ENCODE data around the gene NAA35. TPM values are rescaled to one million over a fixed set of nuclear protein-coding genes. Genes with fewer than 3 reads are reported as not detected.

Gene NAA35
- total RNA-seq (10 to 100 TPM; 15.3 to 44.6 (median 23.9) TPM), polyA plus RNA-seq (10 to 100 TPM in 1 of 3 donors, 1 to 10 TPM in 2; 8.4 to 33.4 (median 9.8) TPM)
- long read RNA-seq, donor 1, partial matches to known transcripts = 15 of 54 reads
- long read RNA-seq, donor 1, other reads (novel, unspliced or antisense) = 36 of 54 reads
- long read RNA-seq, donor 2 = 0 reads
- long read RNA-seq, donor 3, partial matches to known transcripts = 7 of 26 reads
- long read RNA-seq, donor 3, other reads (novel, unspliced or antisense) = 18 of 26 reads
- long read RNA-seq, donor 4, partial matches to known transcripts = 7 of 15 reads
- long read RNA-seq, donor 4, other reads (novel, unspliced or antisense) = 7 of 15 reads
- long read RNA-seq, donor 5, transcript NAA35-201 (23 exons, 2,649 nt) = major isoform, 13 of 39 reads
- long read RNA-seq, donor 5, partial matches to known transcripts = 4 of 39 reads
- long read RNA-seq, donor 5, other reads (novel, unspliced or antisense) = 21 of 39 reads
- long read RNA-seq, donor 6, partial matches to known transcripts = 4 of 9 reads
- long read RNA-seq, donor 6, other reads (novel, unspliced or antisense) = 5 of 9 reads
- long read RNA-seq, donor 7 = 0 reads
- long read RNA-seq, donor 8, partial matches to known transcripts = 12 of 63 reads
- long read RNA-seq, donor 8, other reads (novel, unspliced or antisense) = 49 of 63 reads
- long read RNA-seq, donor 9, partial matches to known transcripts = 14 of 50 reads
- long read RNA-seq, donor 9, other reads (novel, unspliced or antisense) = 36 of 50 reads
- long read RNA-seq, donor 10, partial matches to known transcripts = 7 of 31 reads
- long read RNA-seq, donor 10, other reads (novel, unspliced or antisense) = 23 of 31 reads

DNA sequence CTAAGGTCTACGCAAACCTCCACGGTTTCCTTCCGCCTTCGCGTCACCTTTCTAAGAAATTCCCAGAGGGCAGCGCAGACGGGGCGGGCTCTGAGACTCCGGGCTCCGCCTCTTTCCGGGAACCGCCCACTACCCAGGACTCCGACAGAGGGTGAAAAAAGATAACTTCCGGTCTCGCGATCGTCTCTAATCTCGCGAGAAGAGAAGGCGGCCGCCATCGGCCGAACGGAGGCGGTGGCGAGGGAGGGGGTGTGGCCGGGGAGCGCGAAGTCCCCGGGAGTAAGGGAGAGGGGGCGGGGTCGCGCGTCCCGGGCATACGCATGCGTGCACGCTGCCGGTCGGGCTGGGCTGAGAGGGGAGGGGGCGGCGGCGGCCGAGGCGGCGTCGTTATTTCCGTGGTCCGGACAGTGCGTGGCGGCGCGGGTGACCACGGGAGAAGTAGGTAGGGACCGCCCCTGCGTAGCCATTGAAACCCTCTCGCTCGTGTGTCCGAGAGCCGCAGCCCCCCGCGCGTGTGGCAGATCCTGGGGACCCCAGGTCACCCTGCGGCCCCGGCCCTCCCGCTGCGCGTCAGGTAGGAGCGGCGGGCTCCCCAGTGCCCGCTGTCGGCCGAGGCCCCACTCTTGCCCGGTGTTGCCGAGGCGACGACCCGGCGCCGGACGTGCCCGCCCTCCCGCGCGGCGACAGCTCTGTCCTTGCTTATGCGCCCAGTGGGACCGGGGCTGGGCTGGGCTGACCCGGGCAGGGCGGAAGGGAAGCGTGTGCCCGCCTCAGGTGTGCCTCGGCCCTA lies at the start of gene NAA35:
NAA35 (plus strand) TSS at position 315 of the 790 bp plus-strand sequence. CDS start 1,014 bp downstream, outside the sequence.
- peak within 1 kb of the TSS; percentile 54 to 98 (median 86) for H3K27ac ChIP-seq
- H3K36me3 ChIP-seq (replicated peaks in 1 of 2) = peaks cover 0 to 2% of the 10 kb centered on the region in 2 donors
- H3K27me3 ChIP-seq = no peaks in the 10 kb centered on the region
- H3K4me1 ChIP-seq (replicated peaks in 1 of 2) = peaks cover 3 to 39% of the 10 kb centered on the region in 2 donors
- peak within 1 kb of the TSS; percentile 65 to 99 (median 91) for H3K4me3 ChIP-seq
- peak; percentile 98 to 99 (median 99) for DNase-seq
- intact Hi-C loops (cut with DNase I) = no loop called here
- WGBS, 4 donors = 0% methylated on average over 10 to 93 of the region's 93 CpGs; no CpG with 5 or more reads in 1 of the 4 donors
- no peaks in the 10 kb centered on the region for H3K9me3 ChIP-seq (replicated peaks in 1 of 3)
- peak; percentile 51 to 81 for TF ChIP-seq POLR2A (IDR thresholded peaks at IDR 0.05)
- TF ChIP-seq, protein P1, sequence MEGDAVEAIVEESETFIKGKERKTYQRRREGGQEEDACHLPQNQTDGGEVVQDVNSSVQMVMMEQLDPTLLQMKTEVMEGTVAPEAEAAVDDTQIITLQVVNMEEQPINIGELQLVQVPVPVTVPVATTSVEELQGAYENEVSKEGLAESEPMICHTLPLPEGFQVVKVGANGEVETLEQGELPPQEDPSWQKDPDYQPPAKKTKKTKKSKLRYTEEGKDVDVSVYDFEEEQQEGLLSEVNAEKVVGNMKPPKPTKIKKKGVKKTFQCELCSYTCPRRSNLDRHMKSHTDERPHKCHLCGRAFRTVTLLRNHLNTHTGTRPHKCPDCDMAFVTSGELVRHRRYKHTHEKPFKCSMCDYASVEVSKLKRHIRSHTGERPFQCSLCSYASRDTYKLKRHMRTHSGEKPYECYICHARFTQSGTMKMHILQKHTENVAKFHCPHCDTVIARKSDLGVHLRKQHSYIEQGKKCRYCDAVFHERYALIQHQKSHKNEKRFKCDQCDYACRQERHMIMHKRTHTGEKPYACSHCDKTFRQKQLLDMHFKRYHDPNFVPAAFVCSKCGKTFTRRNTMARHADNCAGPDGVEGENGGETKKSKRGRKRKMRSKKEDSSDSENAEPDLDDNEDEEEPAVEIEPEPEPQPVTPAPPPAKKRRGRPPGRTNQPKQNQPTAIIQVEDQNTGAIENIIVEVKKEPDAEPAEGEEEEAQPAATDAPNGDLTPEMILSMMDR (IDR thresholded peaks at IDR 0.05) = no peak

DNA sequence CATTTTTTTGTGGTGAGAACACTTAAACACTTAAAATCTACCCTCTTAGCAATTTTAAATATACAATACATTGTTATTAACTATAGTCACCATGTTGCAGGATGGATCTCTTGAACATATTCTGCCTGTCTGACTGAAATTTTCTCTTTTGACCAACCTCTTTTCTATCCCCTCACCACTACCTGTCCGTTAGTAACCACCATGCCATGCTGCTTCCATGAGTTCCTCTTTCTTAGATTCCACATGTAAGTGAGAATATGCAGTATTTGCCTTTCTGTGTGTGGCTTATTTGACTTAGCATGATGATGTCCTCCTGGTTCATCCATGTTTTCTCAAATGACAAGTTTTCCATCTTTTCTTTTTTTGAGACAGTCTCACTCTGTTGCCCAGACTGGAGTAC lies 48.5 kb upstream of the NAA35 start:
- Histone ChIP-seq H3K36me3 (replicated peaks in 1 of 2) (no peaks in the 10 kb centered on the region), H3K4me3 (no peak overlapping the region), H3K4me1 (replicated peaks in 1 of 2) (no peaks in the 10 kb centered on the region), H3K9me3 (replicated peaks in 1 of 3) (no peaks in the 10 kb centered on the region), H3K27me3 (no peaks in the 10 kb centered on the region), H3K27ac (no peak overlapping the region)
- no peak for DNase-seq
- 78 to 90% (median 86%) methylated on average over 1 of the region's 1 CpG for WGBS, 4 donors
- no peak for TF ChIP-seq POLR2A (IDR thresholded peaks at IDR 0.05)
- TF ChIP-seq, protein P1 (IDR thresholded peaks at IDR 0.05) = no peak
- intact Hi-C loops (cut with DNase I) = no loop called here

DNA sequence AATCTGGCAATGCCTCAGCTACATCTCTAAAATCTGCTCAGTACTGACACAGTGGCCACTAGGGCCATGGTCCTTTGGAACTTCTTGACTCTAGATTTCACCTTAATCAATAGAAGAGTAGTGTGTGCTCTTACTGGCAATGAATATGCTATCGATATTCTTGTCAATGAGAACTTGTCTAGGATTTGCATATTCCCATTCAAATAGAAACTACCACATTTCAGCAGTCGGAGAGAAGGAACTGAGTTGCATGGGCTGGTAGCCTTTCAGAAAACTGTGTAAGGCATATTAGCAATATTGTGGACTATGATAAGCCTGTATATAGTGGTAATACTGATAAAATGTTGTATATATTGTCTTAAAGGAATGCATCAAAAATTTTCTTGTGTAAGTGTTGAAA lies 45.3 kb upstream of the NAA35 start:
- H3K36me3 ChIP-seq (replicated peaks in 1 of 2) = no peaks in the 10 kb centered on the region
- no peak for DNase-seq
- 90 to 98% (median 96%) methylated on average over 2 of the region's 2 CpGs for WGBS, 4 donors
- no peaks in the 10 kb centered on the region for H3K9me3 ChIP-seq (replicated peaks in 1 of 3)
- no peaks in the 10 kb centered on the region for H3K27me3 ChIP-seq
- TF ChIP-seq POLR2A (IDR thresholded peaks at IDR 0.05) = no peak
- TF ChIP-seq, protein P1 (IDR thresholded peaks at IDR 0.05) = no peak
- no peak overlapping the region for H3K4me3 ChIP-seq
- intact Hi-C loops (cut with DNase I) = no loop called here
- no peaks in the 10 kb centered on the region for H3K4me1 ChIP-seq (replicated peaks in 1 of 2)
- H3K27ac ChIP-seq = no peak overlapping the region
